Stimulated activated CD8-positive, alpha-beta memory T cell treated with anti-CD3 and anti-CD28 coated beads, Interleukin-15, amount 100 ng/mL, for 1 hour (primary cell): Measurements from ENCODE around the gene SPECC1.

Experiments
- DNase-seq: peaks from one replicate; pipeline ENCODE4 v3.0.0-alpha.2; 2020; ENCODE audit warnings: low read depth

Gene SPECC1

GRCh38 chr17:20273741-20274500, 264.8 kb downstream of the SPECC1 start:
- no peak for DNase-seq

- DNase-seq, result no peak
Measured at GRCh38 chr17:20275653-20276052, 266.5 kb downstream of the SPECC1 start.

GRCh38 chr17:20276421-20276820, 267.3 kb downstream of the SPECC1 start:
- DNase-seq, result no peak

- no peak for DNase-seq
Measured at GRCh38 chr17:20278805-20279204, 269.6 kb downstream of the SPECC1 start.

GRCh38 chr17:20279631-20280030, 270.5 kb downstream of the SPECC1 start:
- no peak for DNase-seq

GRCh38 chr17:20280051-20280450, 270.9 kb downstream of the SPECC1 start:
- DNase-seq, result no peak

GRCh38 chr17:20280851-20281250, 271.7 kb downstream of the SPECC1 start:
- DNase-seq, result no peak

GRCh38 chr17:20281860-20282259, 272.7 kb downstream of the SPECC1 start:
- no peak for DNase-seq

GRCh38 chr17:20282526-20283308, 273.6 kb downstream of the SPECC1 start:
- no peak for DNase-seq

- no peak for DNase-seq
Measured at GRCh38 chr17:20284022-20284421, 274.9 kb downstream of the SPECC1 start.

- no peak for DNase-seq
Measured at GRCh38 chr17:20284570-20285295, 275.6 kb downstream of the SPECC1 start.

- no peak for DNase-seq
Measured at GRCh38 chr17:20289984-20290383, 280.8 kb downstream of the SPECC1 start.

GRCh38 chr17:20291853-20292252, 282.7 kb downstream of the SPECC1 start:
- DNase-seq, result no peak

GRCh38 chr17:20293501-20293900, 284.3 kb downstream of the SPECC1 start:
- no peak for DNase-seq

- no peak for DNase-seq
Measured at GRCh38 chr17:20294120-20294519, 285.0 kb downstream of the SPECC1 start.

GRCh38 chr17:20299013-20299412, 289.9 kb downstream of the SPECC1 start:
- DNase-seq, result no peak

- no peak for DNase-seq
Measured at GRCh38 chr17:20300436-20300934, 291.3 kb downstream of the SPECC1 start.

GRCh38 chr17:20302246-20302917, 293.2 kb downstream of the SPECC1 start:
- no peak for DNase-seq

- no peak for DNase-seq
Measured at GRCh38 chr17:20304961-20305360, 295.8 kb downstream of the SPECC1 start.

GRCh38 chr17:20306924-20307323, 297.8 kb downstream of the SPECC1 start:
- no peak for DNase-seq

GRCh38 chr17:20307326-20307910, 298.3 kb downstream of the SPECC1 start:
- DNase-seq, result no peak

GRCh38 chr17:20310481-20310880, 301.3 kb downstream of the SPECC1 start:
- DNase-seq, result no peak
